HepG2 (cell line): ENCODE results near the gene C3orf22. TPM values are rescaled to one million over a fixed set of nuclear protein-coding genes. Genes with fewer than 3 reads are reported as not detected.

ENCODE experiments used
- ATAC-seq: fragments of 200-7000 bp; cut with Tn5 transposase; 3 replicates; pipeline ENCODE4 v1.9.1; 2020; ENCODE audit warnings: mild to moderate bottlenecking, moderate library complexity
- BruUV-seq: library from RNA; stranded (reverse); fragments of 400-500 nt; replicated peaks from 2 replicates; lab custom pipeline; 2021; lab: Mats Ljungman, UMichigan
- CTCF ChIA-PET: fragments of 300-600 bp; formaldehyde crosslinking; extraction: SDS; loops from one replicate; lab custom pipeline; 2021; ENCODE audit warnings: low total read pairs, inconsistent platforms, low intra/inter-chr PET ratio; lab: Yijun Ruan, JAX
- POLR2A ChIA-PET: fragments of 350-600 bp; sonication (Branson Sonifier 250); formaldehyde crosslinking; loops from one replicate; lab custom pipeline; 2020; ENCODE audit warnings: antibody characterized with exemption, inconsistent platforms; lab: Yijun Ruan, JAX
- DNase-seq: peaks from one replicate; pipeline ENCODE4 v3.0.0-alpha.2; 2015; ENCODE audit warnings: low spot score
- FAIRE-seq: peaks from 3 replicates; lab custom pipeline; 2011; peaks lifted over from hg19 to GRCh38; lab: Jason Lieb, UNC
- H2AFZ ChIP-seq: one replicate; pipeline ENCODE4 v1.6.1; 2011; ENCODE audit warnings: low read length, inconsistent platforms
- H3K27ac ChIP-seq: fragments of 300-600 bp; 3 replicates; pipeline ENCODE4 v1.8.0; 2011; ENCODE audit warnings: mixed run types, mild to moderate bottlenecking, mixed read lengths, low read length, inconsistent platforms; ENCODE audit not compliant: insufficient read depth; ENCODE audit errors: extremely low read length
- H3K27me3 ChIP-seq, 2 experiments: fragments of 200-600 bp in 1 of 2; 2 replicates in 1 of 2; 3 replicates in 1 of 2; pipeline versions ENCODE4 v1.6.0 to v1.8.0; 2011; ENCODE audit warnings: low read length in 2 of 2, mild to moderate bottlenecking in 2 of 2, moderate library complexity in 2 of 2, inconsistent platforms in 1 of 2; ENCODE audit not compliant: insufficient read depth in 2 of 2, control insufficient read depth in 1 of 2
- H3K36me3 ChIP-seq, 2 experiments: fragments of 200-600 bp in 1 of 2; replicated peaks in 1 of 2; 2 replicates in 1 of 2; 3 replicates in 1 of 2; pipeline versions ENCODE4 v1.5.1 to v1.8.0; 2011; ENCODE audit warnings: low read length in 2 of 2, inconsistent platforms in 1 of 2; ENCODE audit not compliant: insufficient read depth in 2 of 2, control insufficient read depth in 1 of 2
- H3K4me1 ChIP-seq: 2 replicates; pipeline ENCODE4 v1.5.1; 2012; ENCODE audit warnings: low read length, inconsistent platforms; ENCODE audit not compliant: insufficient read depth
- H3K4me2 ChIP-seq: 2 replicates; pipeline ENCODE4 v1.6.0; 2011; ENCODE audit warnings: low read depth, low read length, inconsistent platforms
- H3K4me3 ChIP-seq, 3 experiments: fragments of 200-600 bp in 1 of 3; sonication (generic), shearing (Covaris generic) in 1 of 3; replicated peaks in 1 of 3; 2 replicates each; pipeline ENCODE4 v1.5.1; 2011 to 2016; ENCODE audit warnings: low read length in 3 of 3, inconsistent platforms in 2 of 3, low read depth in 2 of 3, mild to moderate bottlenecking in 2 of 3, control low read depth in 1 of 3, mixed read lengths in 1 of 3; ENCODE audit not compliant: insufficient read depth in 1 of 3
- H3K79me2 ChIP-seq: one replicate; pipeline ENCODE4 v1.6.1; 2011; ENCODE audit warnings: low read length, inconsistent platforms; ENCODE audit not compliant: insufficient read depth
- H3K9ac ChIP-seq: 2 replicates; pipeline ENCODE4 v1.6.0; 2011; ENCODE audit warnings: mild to moderate bottlenecking, low read depth, low read length, inconsistent platforms; ENCODE audit not compliant: insufficient read depth
- H3K9me3 ChIP-seq: 2 replicates; pipeline ENCODE4 v1.5.1; 2012; ENCODE audit warnings: mild to moderate bottlenecking, low read length
- H4K20me1 ChIP-seq: 2 replicates; pipeline ENCODE4 v1.6.0; 2011; ENCODE audit warnings: inconsistent platforms, mild to moderate bottlenecking, low read length, moderate library complexity; ENCODE audit not compliant: insufficient read depth
- CTCF ChIP-seq: sonication (generic); formaldehyde crosslinking; IDR thresholded peaks from 2 replicates; pipeline ENCODE4 v1.5.0; 2020; ENCODE audit warnings: mild to moderate bottlenecking, missing genetic modification reagents, moderate library complexity
- DMAP1 ChIP-seq: IDR thresholded peaks from 2 replicates; pipeline ENCODE4 v1.6.1; 2016
- MNT ChIP-seq: fragments of 450-650 bp; IDR thresholded peaks from 2 replicates; pipeline ENCODE4 v1.6.1; 2016
- SKIL ChIP-seq: sonication (generic); formaldehyde crosslinking; IDR thresholded peaks from 2 replicates; pipeline ENCODE4 v1.8.0; 2022; ENCODE audit warnings: missing genetic modification reagents, mild to moderate bottlenecking, moderate library complexity, borderline replicate concordance
- ZFP1 ChIP-seq: IDR thresholded peaks from 2 replicates; pipeline ENCODE4 v1.6.1; 2016
- ZNF138 ChIP-seq: sonication (generic); formaldehyde crosslinking; IDR thresholded peaks from 2 replicates; pipeline ENCODE4 v1.5.0; 2020; ENCODE audit warnings: mild to moderate bottlenecking, low read depth, missing genetic modification reagents
- ZNF558 ChIP-seq: sonication (generic); formaldehyde crosslinking; IDR thresholded peaks from 2 replicates; pipeline ENCODE4 v1.9.0; 2022; ENCODE audit warnings: mild to moderate bottlenecking, missing genetic modification reagents, borderline replicate concordance
- ZNF580 ChIP-seq: IDR thresholded peaks from 2 replicates; pipeline ENCODE4 v1.6.1; 2016; ENCODE audit warnings: low read depth, borderline replicate concordance
- ZNF597 ChIP-seq: sonication (generic); formaldehyde crosslinking; IDR thresholded peaks from 2 replicates; pipeline ENCODE4 v1.5.0; 2020; ENCODE audit warnings: missing genetic modification reagents
- ZNF839 ChIP-seq: sonication (generic); formaldehyde crosslinking; IDR thresholded peaks from 2 replicates; pipeline ENCODE4 v1.4.0; 2020; ENCODE audit warnings: missing genetic modification reagents, mild to moderate bottlenecking, borderline replicate concordance
- WGBS: methylation state at CpG from one replicate; pipeline ENCODE4 v1.1.6; 2017; ENCODE audit warnings: low lambda C conversion rate; 5-methylcytosine and 5-hydroxymethylcytosine counted together
- in situ Hi-C: cut with HindIII; loops from 2 replicates; pipeline ENCODE4 v1.10.0; 2017; ENCODE audit warnings: low pct_unique_long_range_greater_than_20kb; ENCODE audit not compliant: extremely low pct_ligation_motif_present
- intact Hi-C: fragments of 100-400 bp; cut with micrococcal nuclease; formaldehyde crosslinking; loops from one replicate; pipeline ENCODE4 v1.10.0; 2022; ENCODE audit not compliant: unreplicated experiment
- polyA plus RNA-seq, 8 experiments: library from polyadenylated mRNA; depleted of rRNA in 3 of 8; stranded (reverse) in 7 of 8; unstranded in 1 of 8; fragments of >200 nt; fragmentation: Illumina TruSeq in 4 of 8; extraction: Trizol in 4 of 8; gene quantifications; 2 replicates each; pipeline versions ENCODE4 v1.2.1 to v1.2.3, GENCODE V29; 2011 to 2016; ENCODE audit warnings: low read depth in 4 of 8, missing spikeins in 1 of 8, mixed read lengths in 1 of 8; ENCODE audit not compliant: insufficient read depth in 1 of 8
- total RNA-seq, 5 experiments: library from RNA; depleted of rRNA; stranded (reverse); fragments of >200 nt; fragmentation: Illumina TruSeq; extraction: Trizol; gene quantifications; 2 replicates each; pipeline ENCODE4 v1.2.3, GENCODE V29; 2016; ENCODE audit warnings: low read depth in 1 of 5

The C3orf22 gene
- total and polyA plus RNA-seq, 2 of the 13 experiments (the other 11 are each of a cell fraction or from before 2014, with no cell fraction given) = not detected

GRCh38 chr3:126546549-126547239 is 12.0 kb downstream of the C3orf22 start:
- Histone ChIP-seq H3K4me3 (no peak overlapping the region), H4K20me1 (no peaks in the 10 kb centered on the region), H3K79me2 (no peaks in the 10 kb centered on the region), H3K9me3 (no peaks in the 10 kb centered on the region), H3K9ac (no peak overlapping the region), H3K36me3 (peaks cover 4 to 12% of the 10 kb centered on the region in 2 experiments; a peak in 3 of 5 replicates), H3K4me2 (no peak overlapping the region), H3K4me1 (peaks cover 8% of the 10 kb centered on the region; the same call in 1 of the 2 replicates), H3K27me3 (peaks cover 0 to 13% of the 10 kb centered on the region in 2 experiments; a peak in 2 of 5 replicates), H2AFZ (no peak overlapping the region), H3K27ac (no peak overlapping the region)
- intact Hi-C loops (no loop called here), in situ Hi-C loops (no loop called here)
- FAIRE-seq = no peak
- no peak for ATAC-seq
- CTCF ChIA-PET = no interaction called here
- TF ChIP-seq ZNF138 (CRISPR knock-in tag) (no peak), MNT (no peak), ZFP1 (CRISPR knock-in tag) (no peak), ZNF597 (CRISPR knock-in tag) (no peak), SKIL (CRISPR knock-in tag) (no peak), DMAP1 (no peak), ZNF839 (CRISPR knock-in tag) (no peak), CTCF (CRISPR knock-in tag) (no peak), ZNF558 (no peak), ZNF580 (CRISPR knock-in tag) (no peak)
- POLR2A ChIA-PET = no interaction called here
- 31% methylated on average over 8 of the region's 8 CpGs for WGBS
- BruUV-seq = no TSS peak
- no peak for DNase-seq
